CD14-positive monocyte (primary cell): ENCODE measurements around the gene NDUFB10. TPM values are rescaled to one million over a fixed set of nuclear protein-coding genes. Genes with fewer than 3 reads are reported as not detected.
A peak's percentile ranks its signal among the peaks of the same experiment; 100 is the strongest.
"Not testable (repeated sequence)": the region's sequence is repeated elsewhere in the genome, so short reads cannot be mapped to it uniquely, and the experiment has no call there.

Source experiments
- DNase-seq, 3 donors: peaks; one replicate each; pipeline ENCODE4 v3.0.0-alpha.2; 2011 to 2022
- H2AFZ ChIP-seq: 2 replicates; pipeline ENCODE4 v1.6.0; 2012; ENCODE audit warnings: mild to moderate bottlenecking, low read depth, low read length, inconsistent platforms; ENCODE audit not compliant: insufficient read depth, poor library complexity, severe bottlenecking
- H3K27ac ChIP-seq, 2 donors: 1 replicate in 1 of 2; 2 replicates in 1 of 2; pipeline ENCODE4 v1.5.1; 2012 to 2013; ENCODE audit warnings: low read length in 2 of 2, control low read depth in 1 of 2, inconsistent platforms in 1 of 2, low read depth in 1 of 2, mild to moderate bottlenecking in 1 of 2
- H3K27me3 ChIP-seq, 2 donors: one replicate each; pipeline versions ENCODE4 v1.6.0 to v1.6.1; 2011 to 2013; ENCODE audit warnings: low read length in 2 of 2; ENCODE audit not compliant: control insufficient read depth in 2 of 2, insufficient read depth in 2 of 2
- H3K36me3 ChIP-seq, 2 donors: replicated peaks in 1 of 2; 1 replicate in 1 of 2; 2 replicates in 1 of 2; pipeline versions ENCODE4 v1.5.1 to v1.6.1; 2012 to 2013; ENCODE audit warnings: low read length in 2 of 2, control low read depth in 1 of 2, inconsistent platforms in 1 of 2, mild to moderate bottlenecking in 1 of 2; ENCODE audit not compliant: insufficient read depth in 2 of 2, control insufficient read depth in 1 of 2
- H3K4me1 ChIP-seq, 2 donors: 1 replicate in 1 of 2; 2 replicates in 1 of 2; pipeline versions ENCODE4 v1.5.1 to v1.6.1; 2012 to 2013; ENCODE audit warnings: low read length in 2 of 2, control low read depth in 1 of 2, inconsistent platforms in 1 of 2, mild to moderate bottlenecking in 1 of 2, moderate library complexity in 1 of 2; ENCODE audit not compliant: insufficient read depth in 2 of 2, control insufficient read depth in 1 of 2
- H3K4me2 ChIP-seq: replicated peaks from 2 replicates; pipeline ENCODE3; 2012; ENCODE audit warnings: low read length, moderate library complexity, mild to moderate bottlenecking; ENCODE audit not compliant: poor library complexity, severe bottlenecking; ENCODE audit errors: extremely low read depth
- H3K4me3 ChIP-seq, 3 experiments: fragments of 200-600 bp in 1 of 3; sonication (generic) in 1 of 3; replicated peaks in 1 of 3; 1 replicate in 2 of 3; 2 replicates in 1 of 3; pipeline ENCODE4 v1.5.1; 2011 to 2013; ENCODE audit warnings: low read length in 3 of 3, mild to moderate bottlenecking in 3 of 3, control low read depth in 2 of 3, low read depth in 2 of 3, inconsistent platforms in 1 of 3, moderate library complexity in 1 of 3
- H3K79me2 ChIP-seq: 2 replicates; pipeline ENCODE4 v1.6.0; 2012; ENCODE audit warnings: mild to moderate bottlenecking, control low read depth, inconsistent platforms, low read length, moderate library complexity; ENCODE audit not compliant: insufficient read depth
- H3K9ac ChIP-seq: 2 replicates; pipeline ENCODE4 v1.6.0; 2017; ENCODE audit warnings: low read length, mild to moderate bottlenecking; ENCODE audit not compliant: insufficient read depth, poor library complexity, severe bottlenecking
- H3K9me3 ChIP-seq, 2 donors: replicated peaks in 1 of 2; 1 replicate in 1 of 2; 2 replicates in 1 of 2; pipeline versions ENCODE4 v1.5.1 to v1.6.1; 2012 to 2013; ENCODE audit warnings: low read length in 2 of 2, control low read depth in 1 of 2; ENCODE audit not compliant: control insufficient read depth in 1 of 2, insufficient read depth in 1 of 2
- H4K20me1 ChIP-seq: 2 replicates; pipeline ENCODE4 v1.6.0; 2012; ENCODE audit warnings: mild to moderate bottlenecking, low read length, control low read depth, moderate library complexity; ENCODE audit not compliant: insufficient read depth
- H3K27ac Mint-ChIP-seq, 7 donors: one replicate each; pipeline ENCODE4 v1.8.0; 2020; ENCODE audit warnings: mild to moderate bottlenecking in 7 of 7, mixed read lengths in 7 of 7, moderate library complexity in 6 of 7, inconsistent platforms in 2 of 7
- H3K27me3 Mint-ChIP-seq, 3 donors: one replicate each; pipeline ENCODE4 v1.8.0; 2021 to 2022; ENCODE audit warnings: low read depth in 3 of 3, mild to moderate bottlenecking in 3 of 3, mixed read lengths in 3 of 3, moderate library complexity in 3 of 3, inconsistent platforms in 1 of 3
- H3K36me3 Mint-ChIP-seq, 2 donors: one replicate each; pipeline ENCODE4 v1.8.0; 2020; ENCODE audit warnings: mixed read lengths in 2 of 2, inconsistent platforms in 1 of 2, mild to moderate bottlenecking in 1 of 2
- H3K4me1 Mint-ChIP-seq: one replicate; pipeline ENCODE4 v1.8.0; 2020; ENCODE audit warnings: mild to moderate bottlenecking, mixed read lengths
- H3K4me3 Mint-ChIP-seq, 2 donors: one replicate each; pipeline ENCODE4 v1.8.0; 2020; ENCODE audit warnings: mild to moderate bottlenecking in 2 of 2, mixed read lengths in 2 of 2, moderate library complexity in 1 of 2
- H3K9me3 Mint-ChIP-seq, 7 donors: one replicate each; pipeline ENCODE4 v1.8.0; 2020 to 2022; ENCODE audit warnings: mixed read lengths in 7 of 7, mild to moderate bottlenecking in 6 of 7, moderate library complexity in 6 of 7, inconsistent platforms in 2 of 7
- CTCF ChIP-seq: fragments of 200-600 bp; IDR thresholded peaks from one replicate; pipeline ENCODE4 v1.8.0; 2022; ENCODE audit warnings: antibody characterized with exemption, mild to moderate bottlenecking
- WGBS: methylation state at CpG from one replicate; pipeline ENCODE4 v1.1.5; 2013; ENCODE audit warnings: missing lambda C conversion rate; ENCODE audit not compliant: insufficient coverage; 5-methylcytosine and 5-hydroxymethylcytosine counted together
- intact Hi-C, 2 donors: fragments of 100-400 bp; cut with micrococcal nuclease; formaldehyde crosslinking; loops; one replicate each; pipeline versions ENCODE4 v1.15.0 to v1.15.1; 2023
- polyA plus RNA-seq, 3 donors: library from polyadenylated mRNA; depleted of rRNA in 1 of 3; unstranded in 2 of 3; stranded (reverse) in 1 of 3; fragments of 300-500 nt in 2 of 3; fragments of >200 nt in 1 of 3; fragmentation: Illumina TruSeq in 2 of 3; gene quantifications; 1 replicate in 2 of 3; 2 replicates in 1 of 3; pipeline ENCODE4 v1.2.3, GENCODE V29; 2012 to 2021

NDUFB10 gene
- polyA plus RNA-seq, 3 donors: 121 to 215 (median 186) TPM

GRCh38 chr16:1919327-1919998 lies 39.9 kb upstream of the NDUFB10 start:
- H3K9me3 Mint-ChIP-seq: peaks cover 0 to 20% (median 6%) of the 10 kb centered on the region in 7 donors
- Histone ChIP-seq H3K4me1 (peaks cover 6 to 9% of the 10 kb centered on the region in 2 donors), H3K4me2 (no peak overlapping the region), H3K4me3 (no peak overlapping the region), H3K36me3 (no peaks in the 10 kb centered on the region), H3K79me2 (no peaks in the 10 kb centered on the region), H3K9me3 (peaks cover 0 to 15% of the 10 kb centered on the region in 2 donors), H3K9ac (no peak overlapping the region), H3K27me3 (peaks cover 18 to 87% of the 10 kb centered on the region in 2 donors), H3K27ac (no peak overlapping the region), H4K20me1 (no peaks in the 10 kb centered on the region), H2AFZ (no peak overlapping the region)
- H3K4me1 Mint-ChIP-seq: peaks cover 16% of the 10 kb centered on the region
- intact Hi-C loops: no loop called here
- no peak for DNase-seq
- no peak overlapping the region for H3K27ac Mint-ChIP-seq
- 37% methylated on average over 29 of the region's 30 CpGs for WGBS
- peaks cover 0 to 6% of the 10 kb centered on the region in 2 donors for H3K36me3 Mint-ChIP-seq
- H3K27me3 Mint-ChIP-seq: peaks cover 82 to 96% (median 92%) of the 10 kb centered on the region in 3 donors
- TF ChIP-seq CTCF: no peak
- H3K4me3 Mint-ChIP-seq: peak overlapping the region in 1 of 2 donors; percentile 75

GRCh38 chr16:1920122-1920521 lies 39.2 kb upstream of the NDUFB10 start:
- not testable (repeated sequence) for H2AFZ ChIP-seq, H4K20me1 ChIP-seq, H3K4me3 ChIP-seq, DNase-seq, H3K27ac ChIP-seq, H3K36me3 Mint-ChIP-seq, H3K36me3 ChIP-seq, H3K4me2 ChIP-seq, H3K27ac Mint-ChIP-seq, H3K79me2 ChIP-seq, H3K9ac ChIP-seq, H3K4me1 ChIP-seq
- H3K4me1 Mint-ChIP-seq: peaks cover 16% of the 10 kb centered on the region
- H3K9me3 Mint-ChIP-seq: peaks cover 0 to 20% (median 6%) of the 10 kb centered on the region in 7 donors
- H3K27me3 Mint-ChIP-seq: peaks cover 80 to 96% (median 90%) of the 10 kb centered on the region in 3 donors
- intact Hi-C loops: loop anchor here in 1 of 2 donors (5.0 kb wide), 1 partner anchor 63 kb away; no protein-coding TSS in a partner anchor
- Histone ChIP-seq H3K9me3 (peaks cover 0 to 15% of the 10 kb centered on the region in 2 donors), H3K27me3 (peaks cover 18 to 83% of the 10 kb centered on the region in 2 donors)
- WGBS: 78% methylated on average over 20 of the region's 21 CpGs
- peak overlapping the region in 1 of 2 donors; percentile 79 for H3K4me3 Mint-ChIP-seq
